SK-N-SH (cell line): ENCODE measurements around the gene ARMH3. TPM values are rescaled to one million over a fixed set of nuclear protein-coding genes. Genes with fewer than 3 reads are reported as not detected.

Source experiments
- CTCF ChIA-PET: fragments of 300-600, 350-600 bp; formaldehyde crosslinking; extraction: SDS; loops from one replicate; lab custom pipeline; 2021; lab: Yijun Ruan, JAX
- POLR2A ChIA-PET: fragments of 350-600 bp; sonication (Branson Sonifier 250); formaldehyde crosslinking; extraction: SDS; loops from one replicate; lab custom pipeline; 2020; ENCODE audit warnings: antibody characterized with exemption, inconsistent platforms; lab: Yijun Ruan, JAX
- DNase-seq: peaks from one replicate; pipeline ENCODE4 v3.0.0; 2012
- H2AFZ ChIP-seq: fragments of 200-600 bp; sonication (generic); 2 replicates; pipeline ENCODE4 v1.8.1; 2016; ENCODE audit warnings: antibody characterized with exemption, mild to moderate bottlenecking, low read depth
- H3F3A ChIP-seq: fragments of 200-600 bp; sonication (generic); replicated peaks from 2 replicates; pipeline ENCODE3; 2016; ENCODE audit warnings: antibody characterized with exemption, mild to moderate bottlenecking; ENCODE audit not compliant: insufficient read depth
- H3K27ac ChIP-seq, 2 experiments: fragments of 200-500 bp in 1 of 2; fragments of 200-600 bp in 1 of 2; sonication (Bioruptor generic) in 1 of 2; sonication (generic), shearing (Covaris generic) in 1 of 2; 2 replicates each; pipeline versions ENCODE4 v1.5.1 to v1.6.1; 2014 to 2016; ENCODE audit warnings: low read depth in 2 of 2, inconsistent platforms in 1 of 2, low read length in 1 of 2, mild to moderate bottlenecking in 1 of 2, mixed read lengths in 1 of 2
- H3K27me3 ChIP-seq: fragments of 200-600 bp; sonication (generic), shearing (Covaris generic); 2 replicates; pipeline ENCODE4 v1.6.1; 2016; ENCODE audit warnings: mixed run types; ENCODE audit not compliant: insufficient read depth
- H3K36me3 ChIP-seq, 2 experiments: fragments of 200-500 bp in 1 of 2; fragments of 200-600 bp in 1 of 2; sonication (Bioruptor generic) in 1 of 2; sonication (generic) in 1 of 2; replicated peaks in 1 of 2; 2 replicates each; pipeline versions ENCODE3 to v1.5.1; 2014 to 2016; ENCODE audit warnings: low read length in 1 of 2, mild to moderate bottlenecking in 1 of 2; ENCODE audit not compliant: insufficient read depth in 2 of 2, control insufficient read depth in 1 of 2
- H3K4me1 ChIP-seq, 2 experiments: fragments of 200-500 bp in 1 of 2; fragments of 200-600 bp in 1 of 2; sonication (Bioruptor generic) in 1 of 2; sonication (generic), shearing (Covaris generic) in 1 of 2; 2 replicates each; pipeline versions ENCODE4 v1.5.1 to v1.6.1; 2014 to 2016; ENCODE audit warnings: low read depth in 1 of 2, low read length in 1 of 2, mixed run types in 1 of 2; ENCODE audit not compliant: insufficient read depth in 2 of 2, control insufficient read depth in 1 of 2
- H3K4me2 ChIP-seq: fragments of 200-600 bp; sonication (generic), shearing (Covaris generic); 2 replicates; pipeline ENCODE4 v1.6.1; 2017; ENCODE audit warnings: mixed run types
- H3K4me3 ChIP-seq, 2 experiments: fragments of 200-500 bp in 1 of 2; fragments of 200-600 bp in 1 of 2; sonication (Bioruptor generic) in 1 of 2; sonication (generic), shearing (Covaris generic) in 1 of 2; 2 replicates each; pipeline versions ENCODE4 v1.5.1 to v1.8.1; 2014 to 2016; ENCODE audit warnings: low read depth in 2 of 2, inconsistent platforms in 1 of 2, low read length in 1 of 2, mild to moderate bottlenecking in 1 of 2, mixed read lengths in 1 of 2, moderate library complexity in 1 of 2
- H3K79me2 ChIP-seq: fragments of 200-600 bp; sonication (generic); 2 replicates; pipeline ENCODE4 v1.8.1; 2017; ENCODE audit warnings: mild to moderate bottlenecking; ENCODE audit not compliant: insufficient read depth
- H3K9ac ChIP-seq: fragments of 200-600 bp; sonication (generic); 2 replicates; pipeline ENCODE4 v1.6.1; 2017; ENCODE audit warnings: mixed run types
- H3K9me2 ChIP-seq: fragments of 200-600 bp; sonication (generic); 2 replicates; pipeline ENCODE4 v1.6.1; 2017; ENCODE audit warnings: mixed run types
- H3K9me3 ChIP-seq: fragments of 200-600 bp; sonication (generic); 2 replicates; pipeline ENCODE4 v1.6.1; 2017; ENCODE audit warnings: mixed run types, mild to moderate bottlenecking, moderate library complexity
- H4K20me1 ChIP-seq: fragments of 200-600 bp; sonication (generic); 2 replicates; pipeline ENCODE4 v1.6.1; 2017; ENCODE audit warnings: mild to moderate bottlenecking, mixed run types; ENCODE audit not compliant: insufficient read depth
- CHD2 ChIP-seq: fragments of 150-350 bp; IDR thresholded peaks from 2 replicates; pipeline ENCODE4 v1.6.1; 2018; ENCODE audit warnings: low read length; ENCODE audit not compliant: partially characterized antibody
- CTCF ChIP-seq: fragments of 200-600 bp; sonication (generic); IDR thresholded peaks from 2 replicates; pipeline ENCODE4 v1.6.1; 2017; ENCODE audit warnings: antibody characterized with exemption, mild to moderate bottlenecking, moderate library complexity
- FOXJ3 ChIP-seq: sonication (generic); formaldehyde crosslinking; IDR thresholded peaks from 2 replicates; pipeline ENCODE4 v1.5.1; 2020; ENCODE audit warnings: mild to moderate bottlenecking, missing genetic modification reagents
- GABPA ChIP-seq: IDR thresholded peaks from 2 replicates; pipeline ENCODE4 v1.4.0; 2012; ENCODE audit warnings: low read depth, mild to moderate bottlenecking
- GATA2 ChIP-seq: sonication (generic); formaldehyde crosslinking; IDR thresholded peaks from 2 replicates; pipeline ENCODE4 v1.5.0; 2020; ENCODE audit warnings: mild to moderate bottlenecking, missing genetic modification reagents
- IRF3 ChIP-seq: fragments of 150-350 bp; IDR thresholded peaks from 2 replicates; pipeline ENCODE4 v1.6.1; 2016; ENCODE audit warnings: mild to moderate bottlenecking, low read depth, low read length
- JUND ChIP-seq: IDR thresholded peaks from 2 replicates; pipeline ENCODE4 v1.4.0; 2012
- MXI1 ChIP-seq: IDR thresholded peaks from 2 replicates; pipeline ENCODE4 v1.6.1; 2012; ENCODE audit warnings: mild to moderate bottlenecking, low read depth, low read length, improper control_type of control experiment
- NFIC ChIP-seq: IDR thresholded peaks from 2 replicates; pipeline ENCODE4 v1.4.0; 2012; ENCODE audit warnings: borderline replicate concordance
- NRF1 ChIP-seq: IDR thresholded peaks from 2 replicates; pipeline ENCODE4 v1.6.1; 2012; ENCODE audit warnings: low read depth, mild to moderate bottlenecking, low read length
- RAD21 ChIP-seq: IDR thresholded peaks from 2 replicates; pipeline ENCODE4 v1.6.1; 2012; ENCODE audit warnings: mild to moderate bottlenecking, low read length
- RCOR1 ChIP-seq: fragments of 150-350 bp; IDR thresholded peaks from 2 replicates; pipeline ENCODE4 v1.6.1; 2017; ENCODE audit warnings: antibody characterized with exemption, low read length
- RXRA ChIP-seq: IDR thresholded peaks from 2 replicates; pipeline ENCODE4 v1.4.0; 2012; ENCODE audit warnings: low read depth, mild to moderate bottlenecking, borderline replicate concordance
- SMC3 ChIP-seq: IDR thresholded peaks from 2 replicates; pipeline ENCODE4 v1.6.1; 2012; ENCODE audit warnings: low read depth, low read length, improper control_type of control experiment
- TEAD4 ChIP-seq: IDR thresholded peaks from 2 replicates; pipeline ENCODE4 v1.4.0; 2012; ENCODE audit warnings: mild to moderate bottlenecking, borderline replicate concordance; ENCODE audit not compliant: insufficient read depth
- YY1 ChIP-seq: IDR thresholded peaks from 2 replicates; pipeline ENCODE4 v1.4.0; 2012; ENCODE audit warnings: low read depth, mild to moderate bottlenecking
- WGBS: methylation state at CpG from one replicate; pipeline ENCODE4 v1.1.6; 2017; ENCODE audit warnings: low lambda C conversion rate; 5-methylcytosine and 5-hydroxymethylcytosine counted together
- polyA plus RNA-seq, 3 experiments: library from polyadenylated mRNA; depleted of rRNA; stranded (reverse); fragments of >200 nt; gene quantifications; 2 replicates each; pipeline ENCODE4 v1.2.3, GENCODE V29; 2012
- TF ChIP-seq, protein P1 (sequence below): IDR thresholded peaks from 2 replicates; pipeline ENCODE4 v1.4.0; 2012; ENCODE audit warnings: low read depth, borderline replicate concordance
- TF ChIP-seq, protein P2 (sequence below): IDR thresholded peaks from 2 replicates; pipeline ENCODE4 v1.4.0; 2012; ENCODE audit warnings: low read depth, borderline replicate concordance

Gene ARMH3
- polyA plus RNA-seq, 1 of the 3 experiments (the other 2 are of a cell fraction): 12.1 TPM

- H2AFZ ChIP-seq: no peak overlapping the region
- peak overlapping the region in 1 of 2 experiments; percentile 45; a peak in 3 of 4 replicates for H3K4me3 ChIP-seq
- no peaks in the 10 kb centered on the region for H3K36me3 ChIP-seq
- peak; percentile 93 for DNase-seq
- H3F3A ChIP-seq: no peaks in the 10 kb centered on the region
- no peaks in the 10 kb centered on the region for H4K20me1 ChIP-seq
- no peaks in the 10 kb centered on the region for H3K27me3 ChIP-seq
- 60% methylated on average over 23 of the region's 31 CpGs for WGBS
- no peak overlapping the region for H3K9ac ChIP-seq
- no peaks in the 10 kb centered on the region for H3K79me2 ChIP-seq
- peaks cover 14 to 35% of the 10 kb centered on the region in 2 experiments; a peak in 3 of 4 replicates for H3K4me1 ChIP-seq
- ChIA-PET POLR2A (no interaction called here), CTCF (interaction anchor here (1.0 to 8.5 kb wide), 3 partner anchors 12 to 47 kb away, joined by 4 to 73 read pairs (median 4); partner anchors contain the start of genes KCNIP2, NPM3 and OGA)
- H3K9me2 ChIP-seq: no peaks in the 10 kb centered on the region
- peak overlapping the region; percentile 41 to 87; a peak in 3 of 4 replicates for H3K27ac ChIP-seq
- TF ChIP-seq MXI1: no peak
- no peak for TF ChIP-seq YY1
- TF ChIP-seq IRF3: no peak
- no peak for TF ChIP-seq NRF1
- no peak for TF ChIP-seq RAD21
- TF ChIP-seq JUND: no peak
- H3K9me3 ChIP-seq: no peaks in the 10 kb centered on the region
- H3K4me2 ChIP-seq: peak overlapping the region; percentile 77; the same call in 1 of the 2 replicates
These were observed 226.2 kb downstream of the ARMH3 start for GRCh38 chr10:101829561-101830315.

DNA sequence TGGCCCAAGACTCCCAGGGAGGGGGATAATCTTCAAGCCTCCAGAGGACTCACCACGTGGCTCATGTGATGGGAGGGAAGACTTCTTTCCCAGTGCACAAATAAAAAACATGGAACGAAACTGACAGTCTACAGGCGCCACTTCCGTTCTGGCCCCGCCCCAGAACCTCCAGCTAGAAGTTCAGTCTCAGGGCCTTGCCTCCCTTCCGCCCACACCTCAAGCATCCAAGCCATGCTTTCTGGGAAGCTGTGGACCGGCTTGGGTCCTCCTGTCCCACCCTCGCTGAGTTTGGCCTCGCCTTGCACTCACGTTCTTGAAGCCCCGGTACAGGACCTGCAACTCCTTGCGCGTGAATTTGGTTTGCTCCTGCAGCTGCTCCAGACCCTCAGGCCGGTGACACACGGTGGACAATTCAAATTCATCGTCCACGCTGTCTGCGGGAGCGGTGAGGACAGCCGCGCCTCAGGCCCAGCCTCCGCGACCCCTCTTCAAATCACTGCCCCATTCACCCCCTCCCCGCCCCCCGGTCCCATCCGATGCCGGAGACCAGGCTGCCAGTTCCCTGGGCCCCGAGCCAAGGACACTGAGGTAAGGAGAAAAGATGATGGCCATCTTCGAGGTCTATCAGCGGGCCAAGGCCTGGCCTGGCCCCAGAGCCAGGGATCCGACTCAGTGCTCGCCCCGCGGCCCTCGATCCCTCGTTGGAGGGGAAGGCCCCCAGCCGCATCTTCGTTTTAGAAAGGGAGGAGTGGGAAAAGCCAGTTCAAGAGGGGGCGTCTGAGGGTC lies 227.0 kb downstream of the ARMH3 start:
- no peak for DNase-seq
- no peak overlapping the region for H3K9ac ChIP-seq
- H3K79me2 ChIP-seq: no peaks in the 10 kb centered on the region
- H3K4me3 ChIP-seq: no peak overlapping the region; a peak in 1 of 4 replicates
- peaks cover 14 to 35% of the 10 kb centered on the region in 2 experiments; a peak in 3 of 4 replicates for H3K4me1 ChIP-seq
- no peaks in the 10 kb centered on the region for H3K27me3 ChIP-seq
- POLR2A ChIA-PET: no interaction called here
- WGBS: 81% methylated on average over 39 of the region's 39 CpGs
- no peaks in the 10 kb centered on the region for H3K36me3 ChIP-seq
- CTCF ChIA-PET: interaction anchor here (0.9 to 8.5 kb wide), 4 partner anchors 11 to 46 kb away, joined by 3 to 73 read pairs (median 4); partner anchors contain the start of genes KCNIP2, NPM3 and OGA
- no peaks in the 10 kb centered on the region for H3K9me2 ChIP-seq
- H2AFZ ChIP-seq: no peak overlapping the region
- no peaks in the 10 kb centered on the region for H4K20me1 ChIP-seq
- H3K9me3 ChIP-seq: no peaks in the 10 kb centered on the region
- no peak overlapping the region for H3K4me2 ChIP-seq
- no peaks in the 10 kb centered on the region for H3F3A ChIP-seq
- no peak overlapping the region for H3K27ac ChIP-seq
- TF ChIP-seq NRF1 (no peak), RAD21 (no peak), RXRA (no peak), YY1 (no peak), CHD2 (no peak), CTCF (no peak), RCOR1 (no peak), GATA2 (no peak), NFIC (no peak), GABPA (no peak), TEAD4 (no peak), FOXJ3 (CRISPR knock-in tag) (no peak), SMC3 (no peak)
- TF ChIP-seq, protein P1, sequence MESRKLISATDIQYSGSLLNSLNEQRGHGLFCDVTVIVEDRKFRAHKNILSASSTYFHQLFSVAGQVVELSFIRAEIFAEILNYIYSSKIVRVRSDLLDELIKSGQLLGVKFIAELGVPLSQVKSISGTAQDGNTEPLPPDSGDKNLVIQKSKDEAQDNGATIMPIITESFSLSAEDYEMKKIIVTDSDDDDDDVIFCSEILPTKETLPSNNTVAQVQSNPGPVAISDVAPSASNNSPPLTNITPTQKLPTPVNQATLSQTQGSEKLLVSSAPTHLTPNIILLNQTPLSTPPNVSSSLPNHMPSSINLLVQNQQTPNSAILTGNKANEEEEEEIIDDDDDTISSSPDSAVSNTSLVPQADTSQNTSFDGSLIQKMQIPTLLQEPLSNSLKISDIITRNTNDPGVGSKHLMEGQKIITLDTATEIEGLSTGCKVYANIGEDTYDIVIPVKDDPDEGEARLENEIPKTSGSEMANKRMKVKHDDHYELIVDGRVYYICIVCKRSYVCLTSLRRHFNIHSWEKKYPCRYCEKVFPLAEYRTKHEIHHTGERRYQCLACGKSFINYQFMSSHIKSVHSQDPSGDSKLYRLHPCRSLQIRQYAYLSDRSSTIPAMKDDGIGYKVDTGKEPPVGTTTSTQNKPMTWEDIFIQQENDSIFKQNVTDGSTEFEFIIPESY: no peak
- TF ChIP-seq, protein P2, sequence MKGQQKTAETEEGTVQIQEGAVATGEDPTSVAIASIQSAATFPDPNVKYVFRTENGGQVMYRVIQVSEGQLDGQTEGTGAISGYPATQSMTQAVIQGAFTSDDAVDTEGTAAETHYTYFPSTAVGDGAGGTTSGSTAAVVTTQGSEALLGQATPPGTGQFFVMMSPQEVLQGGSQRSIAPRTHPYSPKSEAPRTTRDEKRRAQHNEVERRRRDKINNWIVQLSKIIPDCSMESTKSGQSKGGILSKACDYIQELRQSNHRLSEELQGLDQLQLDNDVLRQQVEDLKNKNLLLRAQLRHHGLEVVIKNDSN: no peak
